ENCODE measurements around the gene PRSS37.
"Not testable (repeated sequence)": the region's sequence is repeated elsewhere in the genome, so short reads cannot be mapped to it uniquely, and the experiment has no call there.

The PRSS37 gene

GRCh38 chr7:141841385-141841784 is at the start of gene PRSS37:
TSS of gene PRSS37 (minus strand) at chr7:141841485. CDS start at chr7:141841049, 436 bp downstream.
- DNase-seq (ENCODE audit: low read depth), result no peak

GRCh38 chr7:141889321-141889720 is 48.0 kb upstream of the PRSS37 start:
- no peak for DNase-seq (ENCODE audit: low read depth)

- DNase-seq (ENCODE audit: low read depth), result no peak
Observed at GRCh38 chr7:141884539-141885225, 43.4 kb upstream of the PRSS37 start.

GRCh38 chr7:141880960-141881359 is 39.7 kb upstream of the PRSS37 start:
- no peak for DNase-seq (ENCODE audit: low read depth)

GRCh38 chr7:141877365-141877764 is 36.1 kb upstream of the PRSS37 start:
- DNase-seq (ENCODE audit: low read depth), result no peak

GRCh38 chr7:141876371-141876770 is 35.1 kb upstream of the PRSS37 start:
- no peak for DNase-seq (ENCODE audit: low read depth)

GRCh38 chr7:141875453-141875852 is 34.2 kb upstream of the PRSS37 start:
- no peak for DNase-seq (ENCODE audit: low read depth)

GRCh38 chr7:141874787-141875186 is 33.5 kb upstream of the PRSS37 start:
- no peak for DNase-seq (ENCODE audit: low read depth)

GRCh38 chr7:141872931-141873330 is 31.6 kb upstream of the PRSS37 start:
- no peak for DNase-seq (ENCODE audit: low read depth)

- DNase-seq (ENCODE audit: low read depth), result no peak
Observed at GRCh38 chr7:141866974-141867373, 25.7 kb upstream of the PRSS37 start.

GRCh38 chr7:141864765-141865447 is 23.6 kb upstream of the PRSS37 start:
- no peak for DNase-seq (ENCODE audit: low read depth)

- DNase-seq (ENCODE audit: low read depth), result no peak
Observed at GRCh38 chr7:141860207-141860606, 18.9 kb upstream of the PRSS37 start.

GRCh38 chr7:141847996-141848395 is 6.7 kb upstream of the PRSS37 start:
- DNase-seq (ENCODE audit: low read depth), result no peak

GRCh38 chr7:141844256-141844655 is 3.0 kb upstream of the PRSS37 start:
- no peak for DNase-seq (ENCODE audit: low read depth)

- no peak for DNase-seq (ENCODE audit: low read depth)
Observed at GRCh38 chr7:141842904-141843303, 1.6 kb upstream of the PRSS37 start.

- DNase-seq (ENCODE audit: low read depth), result no peak
Observed at GRCh38 chr7:141840708-141841107, 577 bp downstream of the PRSS37 start.

GRCh38 chr7:141839256-141839655 is 2.0 kb downstream of the PRSS37 start:
- no peak for DNase-seq (ENCODE audit: low read depth)

GRCh38 chr7:141838581-141838980 is 2.7 kb downstream of the PRSS37 start:
- DNase-seq (ENCODE audit: low read depth), result no peak

- DNase-seq (ENCODE audit: low read depth), result no peak
Observed at GRCh38 chr7:141837683-141838082, 3.6 kb downstream of the PRSS37 start.

GRCh38 chr7:141822432-141822831 is 18.9 kb downstream of the PRSS37 start:
- DNase-seq (ENCODE audit: low read depth), result not testable (repeated sequence)

- DNase-seq (ENCODE audit: low read depth), result no peak
Observed at GRCh38 chr7:141820067-141820466, 21.2 kb downstream of the PRSS37 start.

GRCh38 chr7:141792526-141792925 is 48.8 kb downstream of the PRSS37 start:
- no peak for DNase-seq (ENCODE audit: low read depth)

GRCh38 chr7:141789917-141790316 is 51.4 kb downstream of the PRSS37 start, which contains the start of gene TAS2R5:
TSS of gene TAS2R5 (plus strand) at chr7:141790217. CDS start at chr7:141790362, 145 bp downstream.
- no peak for DNase-seq (ENCODE audit: low read depth)

GRCh38 chr7:141788296-141788695 is 53.0 kb downstream of the PRSS37 start:
- no peak for DNase-seq (ENCODE audit: low read depth)

Data from EH (cell line).